Hematopoietic multipotent progenitor cell treated with erythropoietin and hydrocortisone succinate and interleukin-3 and kit ligand, for 6 days (in vitro differentiated cells): Measurements from ENCODE around the gene CEP126.
"Not testable (repeated sequence)": the region's sequence is repeated elsewhere in the genome, so short reads cannot be mapped to it uniquely, and the experiment has no call there.

Source experiments
- DNase-seq: peaks from one replicate; pipeline ENCODE4 v3.0.0-alpha.2; 2015

The CEP126 gene

DNA sequence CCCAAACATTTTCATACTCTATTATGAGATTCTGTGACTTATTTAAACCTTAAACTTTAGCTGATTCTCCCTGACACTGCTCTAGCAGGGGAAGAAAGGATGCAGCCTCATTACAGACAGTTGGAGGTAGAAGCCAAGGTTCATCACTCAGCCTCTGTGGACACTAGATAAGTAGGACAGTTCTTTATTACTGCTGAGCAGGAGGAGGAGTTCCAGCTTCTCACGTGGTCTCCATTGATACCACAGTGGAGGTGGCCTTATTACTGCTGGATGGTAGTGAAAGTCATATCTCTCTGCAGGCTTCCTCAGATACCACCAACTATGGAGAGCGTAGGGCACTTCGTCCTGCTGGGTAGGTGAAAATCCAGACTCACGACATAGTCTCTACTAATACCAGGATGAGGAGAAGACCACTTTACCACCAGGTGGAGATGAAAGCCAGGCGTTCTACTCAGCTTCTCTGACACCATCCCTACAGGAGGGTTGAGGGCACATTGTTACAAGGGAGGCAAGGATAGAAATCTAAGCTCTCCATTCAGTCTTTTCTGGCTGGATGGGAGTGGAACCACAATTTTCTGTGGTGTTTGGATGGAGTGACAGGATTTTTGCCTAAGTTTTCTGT is 14.6 kb downstream of the CEP126 start:
- peak; percentile 45 for DNase-seq

DNA sequence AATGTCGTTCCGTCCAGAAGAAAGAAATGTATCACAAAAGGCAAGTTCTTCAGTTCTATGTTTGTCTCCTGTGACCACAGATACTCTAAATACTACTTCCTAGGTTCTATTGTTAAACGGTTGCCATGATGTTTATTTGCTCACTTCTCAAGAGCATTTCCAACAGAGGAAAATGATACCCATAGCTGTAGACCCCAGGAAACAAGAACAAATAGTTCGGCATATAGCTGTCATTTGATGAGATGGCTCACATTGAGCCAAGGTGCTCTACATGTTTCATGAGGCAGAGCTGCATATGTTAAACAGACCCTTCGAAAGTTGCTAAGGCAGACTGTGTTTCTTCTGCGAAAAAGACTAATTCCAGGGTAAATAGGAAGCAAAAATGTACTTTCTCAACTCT is 16.9 kb downstream of the CEP126 start:
- no peak for DNase-seq

- DNase-seq: no peak
These were observed 26.2 kb downstream of the CEP126 start for GRCh38 chr11:101940901-101941520.

DNA sequence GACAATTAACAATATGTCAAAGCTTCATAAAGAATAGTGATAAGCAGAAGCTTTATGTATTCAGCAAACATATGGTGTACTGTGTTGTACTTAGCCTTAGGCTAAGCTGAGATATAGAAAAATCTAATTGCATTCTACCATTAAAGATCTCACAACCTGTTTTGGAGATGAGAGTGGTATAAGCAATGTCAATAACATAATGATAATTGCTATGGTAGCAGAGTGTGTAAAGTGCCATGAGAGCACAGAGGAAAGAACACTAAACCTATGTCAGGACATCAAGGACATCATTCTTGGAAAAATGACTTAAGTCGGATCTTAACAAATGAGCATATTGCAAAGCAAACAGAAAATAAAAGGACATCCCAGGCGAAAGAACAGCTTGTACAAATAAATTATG is 30.1 kb downstream of the CEP126 start:
- no peak for DNase-seq

GRCh38 chr11:101945448-101945847 is 30.6 kb downstream of the CEP126 start:
- DNase-seq: no peak

GRCh38 chr11:101949680-101950220 is 34.9 kb downstream of the CEP126 start:
- no peak for DNase-seq

DNA sequence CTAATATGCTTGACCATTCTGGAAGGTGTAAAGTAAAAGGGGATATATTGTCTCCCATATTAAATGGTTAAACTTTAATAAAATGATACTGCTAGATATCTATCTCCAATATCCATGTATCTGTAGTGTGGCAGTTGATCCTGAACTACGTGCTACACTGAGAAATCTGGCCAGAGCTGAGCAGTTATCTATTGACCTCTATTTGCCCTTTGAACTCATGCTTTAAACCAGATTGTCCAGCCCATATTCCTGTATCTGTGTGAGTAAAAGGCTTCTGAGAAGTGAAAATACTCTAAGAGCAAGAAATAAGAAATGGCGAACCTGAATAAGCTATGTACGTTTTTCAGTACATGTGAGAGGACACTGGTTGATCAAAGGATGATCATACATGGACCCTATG is 40.5 kb downstream of the CEP126 start:
- no peak for DNase-seq

- no peak for DNase-seq
These were observed 40.9 kb downstream of the CEP126 start for GRCh38 chr11:101955701-101956100.

- DNase-seq: peak; percentile 19
These were observed 45.4 kb downstream of the CEP126 start for GRCh38 chr11:101960231-101960630.

DNA sequence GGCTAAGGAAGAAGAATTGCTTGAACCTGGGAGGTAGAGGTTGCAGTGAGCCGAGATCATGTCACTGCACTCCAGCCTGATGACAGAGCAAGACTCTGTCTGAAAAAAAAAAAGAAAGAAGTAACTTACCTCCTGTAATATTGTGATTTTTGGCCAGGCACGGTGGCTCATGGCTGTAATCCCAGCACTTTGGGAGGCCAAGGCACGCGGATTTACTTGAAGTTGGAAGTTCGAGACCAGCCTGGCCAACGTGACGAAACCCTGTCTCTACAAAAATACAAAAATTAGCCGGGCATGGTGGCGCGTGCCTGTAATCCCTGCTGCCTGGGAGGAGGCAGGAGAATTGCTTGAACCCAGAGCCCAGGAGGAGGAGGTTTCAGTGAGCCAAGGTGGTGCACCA is 49.4 kb downstream of the CEP126 start:
- DNase-seq: not testable (repeated sequence)

- no peak for DNase-seq
These were observed 59.4 kb downstream of the CEP126 start for GRCh38 chr11:101974255-101974654.

DNA sequence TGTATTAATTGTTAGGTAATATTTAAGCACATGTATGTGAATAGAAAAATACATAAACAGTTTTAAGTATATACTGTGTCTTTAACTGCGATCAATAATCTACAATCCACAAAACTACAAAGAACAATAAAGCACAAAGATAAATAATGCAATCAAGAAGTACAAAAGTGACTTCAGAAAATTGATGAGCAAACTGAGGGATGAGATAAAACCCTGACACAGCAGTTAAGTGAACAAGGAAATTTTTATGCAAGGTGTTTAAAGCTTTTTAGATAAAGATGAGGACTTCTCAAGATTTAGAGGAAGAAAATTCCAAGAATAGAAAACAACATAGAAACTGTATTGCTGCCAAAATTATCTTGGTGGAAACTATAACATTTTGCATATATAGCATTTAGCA is 60.0 kb downstream of the CEP126 start:
- DNase-seq: no peak

GRCh38 chr11:101975734-101976133 is 60.9 kb downstream of the CEP126 start:
- DNase-seq: no peak

DNA sequence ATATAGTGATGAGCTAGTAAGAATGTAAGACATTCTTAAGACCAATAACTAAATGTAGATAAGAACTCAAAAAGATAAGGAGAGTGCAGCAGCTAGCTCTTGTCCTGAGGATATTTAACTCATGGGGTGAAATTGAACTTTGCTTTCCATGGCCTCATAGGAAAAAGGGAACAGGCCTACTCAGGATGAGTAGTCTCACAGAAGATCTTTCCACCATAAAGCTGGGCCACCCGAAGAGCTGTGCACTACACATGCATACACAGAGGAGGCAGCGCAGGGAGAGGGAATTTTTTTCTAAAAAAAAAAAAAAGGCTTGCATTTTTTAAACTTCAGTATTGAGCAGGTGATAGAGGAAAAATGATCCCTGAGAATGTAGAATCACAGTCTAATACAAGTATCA is 72.6 kb downstream of the CEP126 start:
- no peak for DNase-seq

GRCh38 chr11:101993172-101993571 is 78.4 kb downstream of the CEP126 start:
- DNase-seq: no peak

DNA sequence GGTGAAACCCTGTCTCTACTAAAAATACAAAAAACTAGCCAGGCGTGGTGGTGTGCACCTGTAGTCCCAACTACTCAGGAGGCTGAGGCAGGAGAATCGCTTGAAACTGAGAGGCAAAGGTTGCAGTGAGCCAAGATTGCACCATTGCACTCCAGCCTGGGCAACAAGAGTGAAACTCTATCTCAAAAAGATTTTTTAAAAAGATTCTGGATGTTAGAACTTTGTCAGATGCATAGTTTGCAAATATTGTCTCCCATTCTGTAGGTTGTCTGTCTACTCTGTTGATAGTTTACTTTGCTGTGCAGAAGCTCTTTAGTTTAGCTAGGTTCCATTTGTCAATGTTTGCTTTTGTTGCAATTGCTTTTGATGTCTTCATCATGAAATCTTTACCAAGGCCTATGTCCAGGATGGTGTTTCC is 79.3 kb downstream of the CEP126 start:
- DNase-seq: not testable (repeated sequence)

GRCh38 chr11:101996111-101996510 is 81.3 kb downstream of the CEP126 start:
- DNase-seq: no peak

- DNase-seq: no peak
These were observed 87.0 kb downstream of the CEP126 start for GRCh38 chr11:102001657-102002338.

GRCh38 chr11:102004220-102004619 is 89.4 kb downstream of the CEP126 start:
- no peak for DNase-seq

- no peak for DNase-seq
These were observed 90.5 kb downstream of the CEP126 start for GRCh38 chr11:102005306-102005705.

GRCh38 chr11:102006835-102007566 is 92.2 kb downstream of the CEP126 start:
- DNase-seq: no peak

- DNase-seq: peak; percentile 77
These were observed 93.0 kb downstream of the CEP126 start for GRCh38 chr11:102007567-102008437.
